ENCODE results near the gene YPEL5.

GRCh38 chr2:30122362-30122761 is 24.4 kb upstream of the YPEL5 start:
- TF ChIP-seq CTCF (conservative IDR thresholded peaks at IDR 0.05; ENCODE audit: low read depth, low read length) (no peak), EZH2 (IDR thresholded peaks at IDR 0.05; ENCODE audit: borderline replicate concordance, low read depth, low read length, poor library complexity, severe bottlenecking) (no peak)

Data from A673 (cell line).